H9 (cell line): ENCODE data around the gene OR6Y1. TPM values are rescaled to one million over a fixed set of nuclear protein-coding genes. Genes with fewer than 3 reads are reported as not detected.

Experiments used
- DNase-seq: peaks from one replicate; pipeline ENCODE4 v3.0.0-alpha.2; 2017
- H2AFZ ChIP-seq: one replicate; pipeline ENCODE4 v1.6.1; 2013; ENCODE audit warnings: mild to moderate bottlenecking, low read length, control low read depth, moderate library complexity
- H2AK5ac ChIP-seq: 2 replicates; pipeline ENCODE4 v1.6.1; 2013; ENCODE audit warnings: low read length, control low read depth, mixed read lengths; ENCODE audit not compliant: insufficient read length
- H2BK120ac ChIP-seq: one replicate; pipeline ENCODE4 v1.6.1; 2013; ENCODE audit warnings: low read depth, mild to moderate bottlenecking, low read length, control low read depth, inconsistent platforms; ENCODE audit not compliant: poor library complexity, severe bottlenecking
- H2BK12ac ChIP-seq: 2 replicates; pipeline ENCODE4 v1.6.1; 2013; ENCODE audit warnings: low read length, control low read depth, mixed read lengths, low read depth; ENCODE audit not compliant: insufficient read length
- H2BK15ac ChIP-seq: 2 replicates; pipeline ENCODE4 v1.6.1; 2013; ENCODE audit warnings: low read depth, low read length, control low read depth
- H2BK20ac ChIP-seq: one replicate; pipeline ENCODE4 v1.6.1; 2013; ENCODE audit warnings: low read depth, mild to moderate bottlenecking, low read length, control low read depth, inconsistent platforms; ENCODE audit not compliant: poor library complexity, severe bottlenecking
- H2BK5ac ChIP-seq: 2 replicates; pipeline ENCODE4 v1.6.1; 2013; ENCODE audit warnings: low read length, control low read depth, mixed read lengths; ENCODE audit not compliant: insufficient read length
- H3K14ac ChIP-seq: 2 replicates; pipeline ENCODE4 v1.6.1; 2013; ENCODE audit warnings: low read length, control low read depth; ENCODE audit not compliant: insufficient read depth
- H3K18ac ChIP-seq: 2 replicates; pipeline ENCODE4 v1.6.1; 2013; ENCODE audit warnings: low read depth, mild to moderate bottlenecking, mixed read lengths, low read length, control low read depth; ENCODE audit not compliant: insufficient read length
- H3K23ac ChIP-seq: 2 replicates; pipeline ENCODE4 v1.6.1; 2013; ENCODE audit warnings: low read length, control low read depth, mixed read lengths, low read depth; ENCODE audit not compliant: insufficient read length
- H3K23me2 ChIP-seq: 2 replicates; pipeline ENCODE4 v1.6.1; 2013; ENCODE audit warnings: low read depth, mild to moderate bottlenecking, mixed read lengths, low read length, control low read depth; ENCODE audit not compliant: insufficient read length, poor library complexity, severe bottlenecking
- H3K27ac ChIP-seq: 2 replicates; pipeline ENCODE4 v1.5.1; 2013; ENCODE audit warnings: low read length, control low read depth, mixed read lengths, low read depth; ENCODE audit not compliant: insufficient read length
- H3K27me3 ChIP-seq: 2 replicates; pipeline ENCODE4 v1.6.1; 2013; ENCODE audit warnings: low read length, control low read depth, inconsistent platforms; ENCODE audit not compliant: insufficient read depth
- H3K4ac ChIP-seq: 2 replicates; pipeline ENCODE4 v1.6.1; 2013; ENCODE audit warnings: low read depth, mild to moderate bottlenecking, control low read depth, inconsistent platforms, low read length, moderate library complexity
- H3K4me1 ChIP-seq: 2 replicates; pipeline ENCODE4 v1.6.1; 2013; ENCODE audit warnings: low read length, control low read depth, inconsistent platforms; ENCODE audit not compliant: insufficient read depth
- H3K4me2 ChIP-seq: 2 replicates; pipeline ENCODE4 v1.6.1; 2013; ENCODE audit warnings: low read length, control low read depth, mixed read lengths; ENCODE audit not compliant: insufficient read length, insufficient read depth
- H3K56ac ChIP-seq: 2 replicates; pipeline ENCODE4 v1.6.1; 2013; ENCODE audit warnings: low read depth, mild to moderate bottlenecking, mixed read lengths, low read length, control low read depth; ENCODE audit not compliant: insufficient read length
- H3K79me1 ChIP-seq: 2 replicates; pipeline ENCODE4 v1.6.1; 2013; ENCODE audit warnings: low read depth, mild to moderate bottlenecking, moderate library complexity, low read length, control low read depth, inconsistent platforms; ENCODE audit not compliant: insufficient read depth, poor library complexity, severe bottlenecking
- H3K79me2 ChIP-seq: 2 replicates; pipeline ENCODE4 v1.6.1; 2013; ENCODE audit warnings: low read length, control low read depth, inconsistent platforms; ENCODE audit not compliant: insufficient read depth
- H3K9ac ChIP-seq: 2 replicates; pipeline ENCODE4 v1.6.1; 2013; ENCODE audit warnings: low read length, control low read depth, mixed read lengths; ENCODE audit not compliant: insufficient read length; ENCODE audit errors: extremely low read depth
- H3K9me3 ChIP-seq: one replicate; pipeline ENCODE4 v1.6.1; 2013; ENCODE audit warnings: low read depth, low read length, inconsistent platforms; ENCODE audit not compliant: control insufficient read depth
- H3T11ph ChIP-seq: one replicate; pipeline ENCODE4 v1.6.1; 2013; ENCODE audit warnings: mild to moderate bottlenecking, low read length, control low read depth, inconsistent platforms
- H4K20me1 ChIP-seq: one replicate; pipeline ENCODE4 v1.6.1; 2013; ENCODE audit not compliant: control insufficient read depth, insufficient read length, insufficient read depth
- H4K5ac ChIP-seq: 2 replicates; pipeline ENCODE4 v1.6.1; 2013; ENCODE audit warnings: low read depth, mild to moderate bottlenecking, mixed read lengths, low read length, control low read depth; ENCODE audit not compliant: insufficient read length
- H4K8ac ChIP-seq: replicated peaks from 2 replicates; pipeline ENCODE4 v1.6.1; 2013; ENCODE audit warnings: low read length, control low read depth, mixed read lengths, low read depth; ENCODE audit not compliant: insufficient read length
- H4K91ac ChIP-seq: 2 replicates; pipeline ENCODE4 v1.6.1; 2013; ENCODE audit warnings: low read depth, mild to moderate bottlenecking, moderate library complexity, mixed read lengths, low read length, control low read depth; ENCODE audit not compliant: insufficient read length
- H3K27ac Mint-ChIP-seq, 3 experiments: 2 replicates in 2 of 3; 3 replicates in 1 of 3; pipeline ENCODE4 v1.8.0; 2020 to 2021; ENCODE audit warnings: mixed read lengths in 3 of 3, mild to moderate bottlenecking in 1 of 3, moderate library complexity in 1 of 3
- H3K27me3 Mint-ChIP-seq: 2 replicates; pipeline ENCODE4 v1.8.0; 2021; ENCODE audit warnings: low read depth, mild to moderate bottlenecking, moderate library complexity, mixed read lengths
- H3K36me3 Mint-ChIP-seq, 3 experiments: 2 replicates in 2 of 3; 3 replicates in 1 of 3; pipeline ENCODE4 v1.8.0; 2020 to 2021; ENCODE audit warnings: low read depth in 3 of 3, mixed read lengths in 3 of 3; ENCODE audit not compliant: insufficient read depth in 1 of 3
- H3K4me1 Mint-ChIP-seq, 2 experiments: 2 replicates each; pipeline ENCODE4 v1.8.0; 2020; ENCODE audit warnings: mixed read lengths in 2 of 2
- H3K4me3 Mint-ChIP-seq, 2 experiments: 2 replicates in 1 of 2; 3 replicates in 1 of 2; pipeline ENCODE4 v1.8.0; 2020 to 2021; ENCODE audit warnings: mild to moderate bottlenecking in 2 of 2, mixed read lengths in 2 of 2, moderate library complexity in 1 of 2
- H3K9me3 Mint-ChIP-seq, 2 experiments: 2 replicates in 1 of 2; 3 replicates in 1 of 2; pipeline ENCODE4 v1.8.0; 2020; ENCODE audit warnings: mild to moderate bottlenecking in 2 of 2, mixed read lengths in 2 of 2, moderate library complexity in 1 of 2
- WGBS: extraction: QIAGEN DNeasy Blood & Tissue Kit; methylation state at CpG from one replicate; pipeline ENCODE4 v1.1.7; 2013; ENCODE audit warnings: missing lambda C conversion rate, low lambda C conversion rate, mixed read lengths; ENCODE audit not compliant: insufficient read length; ENCODE audit errors: extremely low coverage; 5-methylcytosine and 5-hydroxymethylcytosine counted together
- total RNA-seq: library from RNA; stranded (reverse); gene quantifications from 2 replicates; pipeline ENCODE4 v1.2.1, GENCODE V29; 2021
- TF ChIP-seq, protein P1 (sequence below): fragments of 200-600 bp; sonication (generic); conservative IDR thresholded peaks from 3 replicates; pipeline ENCODE4 v1.8.0; 2021; ENCODE audit warnings: antibody characterized with exemption, mild to moderate bottlenecking

OR6Y1 gene
- total RNA-seq, 1 experiment from 2014 or later = not detected

GRCh38 chr1:158521666-158522058 is 32.5 kb downstream of the OR6Y1 start:
- H3K27ac Mint-ChIP-seq = no peak overlapping the region
- Histone ChIP-seq H3K27ac (no peak overlapping the region), H2BK20ac (no peak overlapping the region), H3K14ac (no peak overlapping the region), H3K9me3 (no peaks in the 10 kb centered on the region), H2BK12ac (no peak overlapping the region), H2AK5ac (no peak overlapping the region), H2AFZ (no peak overlapping the region), H4K91ac (no peak overlapping the region), H3K79me2 (no peaks in the 10 kb centered on the region), H3K18ac (no peak overlapping the region), H4K8ac (no peak overlapping the region), H3K56ac (no peak overlapping the region), H3K27me3 (no peaks in the 10 kb centered on the region), H3K23me2 (no peaks in the 10 kb centered on the region), H3T11ph (no peak overlapping the region), H3K23ac (no peak overlapping the region), H2BK5ac (no peak overlapping the region), H3K4ac (no peak overlapping the region), H3K4me2 (no peak overlapping the region), H2BK15ac (no peak overlapping the region), H3K79me1 (no peaks in the 10 kb centered on the region), H2BK120ac (no peak overlapping the region), H4K5ac (no peak overlapping the region), H4K20me1 (no peaks in the 10 kb centered on the region), H3K4me1 (no peaks in the 10 kb centered on the region), H3K9ac (no peak overlapping the region)
- H3K36me3 Mint-ChIP-seq = no peaks in the 10 kb centered on the region; a peak in 2 of 7 replicates
- no peak for DNase-seq
- H3K27me3 Mint-ChIP-seq = no peaks in the 10 kb centered on the region; the same call in 1 of the 2 replicates
- H3K4me3 Mint-ChIP-seq = no peak overlapping the region
- peaks cover 5 to 12% of the 10 kb centered on the region in 2 experiments; a peak in 3 of 4 replicates for H3K4me1 Mint-ChIP-seq
- TF ChIP-seq, protein P1, sequence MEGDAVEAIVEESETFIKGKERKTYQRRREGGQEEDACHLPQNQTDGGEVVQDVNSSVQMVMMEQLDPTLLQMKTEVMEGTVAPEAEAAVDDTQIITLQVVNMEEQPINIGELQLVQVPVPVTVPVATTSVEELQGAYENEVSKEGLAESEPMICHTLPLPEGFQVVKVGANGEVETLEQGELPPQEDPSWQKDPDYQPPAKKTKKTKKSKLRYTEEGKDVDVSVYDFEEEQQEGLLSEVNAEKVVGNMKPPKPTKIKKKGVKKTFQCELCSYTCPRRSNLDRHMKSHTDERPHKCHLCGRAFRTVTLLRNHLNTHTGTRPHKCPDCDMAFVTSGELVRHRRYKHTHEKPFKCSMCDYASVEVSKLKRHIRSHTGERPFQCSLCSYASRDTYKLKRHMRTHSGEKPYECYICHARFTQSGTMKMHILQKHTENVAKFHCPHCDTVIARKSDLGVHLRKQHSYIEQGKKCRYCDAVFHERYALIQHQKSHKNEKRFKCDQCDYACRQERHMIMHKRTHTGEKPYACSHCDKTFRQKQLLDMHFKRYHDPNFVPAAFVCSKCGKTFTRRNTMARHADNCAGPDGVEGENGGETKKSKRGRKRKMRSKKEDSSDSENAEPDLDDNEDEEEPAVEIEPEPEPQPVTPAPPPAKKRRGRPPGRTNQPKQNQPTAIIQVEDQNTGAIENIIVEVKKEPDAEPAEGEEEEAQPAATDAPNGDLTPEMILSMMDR = no peak
- H3K9me3 Mint-ChIP-seq = peaks cover 3 to 4% of the 10 kb centered on the region in 2 experiments; a peak in 2 of 5 replicates
- WGBS = no CpG with 5 or more reads among the region's 2 CpGs
